Liver (tissue), 9 donors: Measurements from ENCODE around the gene FBLN1. TPM values are rescaled to one million over a fixed set of nuclear protein-coding genes. Genes with fewer than 3 reads are reported as not detected.

Experiments used
- DNase-seq: peaks from one replicate; pipeline ENCODE4 v3.0.0-alpha.2; 2017; ENCODE audit warnings: low spot score
- H3K27ac ChIP-seq, 2 donors: one replicate each; pipeline ENCODE4 v1.7.0; 2013; ENCODE audit warnings: inconsistent platforms in 2 of 2, low read length in 2 of 2, control low read depth in 1 of 2, low read depth in 1 of 2, mild to moderate bottlenecking in 1 of 2
- H3K27me3 ChIP-seq, 4 donors: one replicate each; pipeline versions ENCODE4 v1.6.1 to v1.7.0; 2013; ENCODE audit warnings: low read length in 3 of 4, inconsistent platforms in 1 of 4, mild to moderate bottlenecking in 1 of 4, moderate library complexity in 1 of 4; ENCODE audit not compliant: control insufficient read depth in 4 of 4, insufficient read depth in 4 of 4
- H3K36me3 ChIP-seq, 4 donors: one replicate each; pipeline versions ENCODE4 v1.6.1 to v1.7.0; 2013; ENCODE audit warnings: low read length in 3 of 4, mild to moderate bottlenecking in 3 of 4, low read depth in 1 of 4, moderate library complexity in 1 of 4; ENCODE audit not compliant: control insufficient read depth in 4 of 4, insufficient read depth in 3 of 4
- H3K4me1 ChIP-seq, 4 donors: one replicate each; pipeline versions ENCODE4 v1.6.1 to v1.7.0; 2013; ENCODE audit warnings: low read length in 3 of 4, mild to moderate bottlenecking in 3 of 4, moderate library complexity in 1 of 4; ENCODE audit not compliant: control insufficient read depth in 4 of 4, insufficient read depth in 4 of 4
- H3K4me3 ChIP-seq, 3 donors: one replicate each; pipeline versions ENCODE4 v1.6.1 to v1.7.0; 2013; ENCODE audit warnings: low read length in 3 of 3, control low read depth in 1 of 3, low read depth in 1 of 3, mild to moderate bottlenecking in 1 of 3
- H3K9ac ChIP-seq, 2 donors: one replicate each; pipeline ENCODE4 v1.7.0; 2013; ENCODE audit warnings: low read length in 2 of 2, mild to moderate bottlenecking in 2 of 2, moderate library complexity in 2 of 2, control low read depth in 1 of 2, low read depth in 1 of 2
- H3K9me3 ChIP-seq, 4 donors: one replicate each; pipeline versions ENCODE4 v1.6.1 to v1.7.0; 2013; ENCODE audit warnings: low read length in 3 of 4; ENCODE audit not compliant: control insufficient read depth in 4 of 4
- EGR1 ChIP-seq, 2 donors: IDR thresholded peaks; 2 replicates each; pipeline ENCODE4 v1.6.1; 2016 to 2018; ENCODE audit warnings: antibody characterized with exemption in 2 of 2, low read depth in 2 of 2
- FOXA1 ChIP-seq: IDR thresholded peaks from 2 replicates; pipeline ENCODE4 v1.6.1; 2016; ENCODE audit warnings: antibody characterized with exemption
- FOXA2 ChIP-seq: IDR thresholded peaks from 2 replicates; pipeline ENCODE4 v1.6.1; 2016; ENCODE audit warnings: antibody characterized with exemption
- GABPA ChIP-seq, 2 donors: IDR thresholded peaks in 1 of 2; conservative IDR thresholded peaks in 1 of 2; 2 replicates each; pipeline ENCODE4 v1.6.1; 2016; ENCODE audit warnings: antibody characterized with exemption in 2 of 2, mild to moderate bottlenecking in 1 of 2, moderate library complexity in 1 of 2
- HNF4A ChIP-seq, 2 donors: conservative IDR thresholded peaks; 2 replicates each; pipeline ENCODE4 v1.6.1; 2016; ENCODE audit warnings: antibody characterized with exemption in 2 of 2, mild to moderate bottlenecking in 2 of 2
- HNF4G ChIP-seq: IDR thresholded peaks from 2 replicates; pipeline ENCODE4 v1.6.1; 2016; ENCODE audit warnings: antibody characterized with exemption
- JUND ChIP-seq, 2 donors: IDR thresholded peaks; 2 replicates each; pipeline ENCODE4 v1.6.1; 2016; ENCODE audit warnings: antibody characterized with exemption in 2 of 2
- RAD21 ChIP-seq, 2 donors: IDR thresholded peaks; 2 replicates each; pipeline ENCODE4 v1.6.1; 2016; ENCODE audit warnings: antibody characterized with exemption in 2 of 2, mild to moderate bottlenecking in 2 of 2
- RXRA ChIP-seq, 2 donors: IDR thresholded peaks; 2 replicates each; pipeline ENCODE4 v1.6.1; 2017 to 2018; ENCODE audit warnings: antibody characterized with exemption in 2 of 2, mild to moderate bottlenecking in 1 of 2
- SP1 ChIP-seq: IDR thresholded peaks from 2 replicates; pipeline ENCODE4 v1.6.1; 2018; ENCODE audit warnings: antibody characterized with exemption, mild to moderate bottlenecking
- TAF1 ChIP-seq: conservative IDR thresholded peaks from 2 replicates; pipeline ENCODE4 v1.6.1; 2016; ENCODE audit warnings: antibody characterized with exemption, mild to moderate bottlenecking
- YY1 ChIP-seq: IDR thresholded peaks from 2 replicates; pipeline ENCODE4 v1.6.1; 2016; ENCODE audit warnings: antibody characterized with exemption, mild to moderate bottlenecking
- WGBS: extraction: QIAGEN DNeasy Blood & Tissue Kit; methylation state at CpG from one replicate; pipeline ENCODE4 v1.1.7; 2013; 5-methylcytosine and 5-hydroxymethylcytosine counted together
- polyA plus RNA-seq, 2 donors: library from polyadenylated mRNA; stranded (reverse) in 1 of 2; unstranded in 1 of 2; fragments of 200-250 nt in 1 of 2; fragments of >200 nt in 1 of 2; fragmentation: Nextera tagmentation in 1 of 2; extraction: Ambion mirVana in 1 of 2; gene quantifications; one replicate each; pipeline versions ENCODE4 v1.2.1 to v1.2.3, GENCODE V29; 2013 to 2015
- total RNA-seq, 2 donors: library from RNA; depleted of rRNA; stranded (reverse); fragments of >200 nt; gene quantifications; one replicate each; pipeline ENCODE4 v1.2.3, GENCODE V29; 2014
- TF ChIP-seq, protein P1 (sequence below): IDR thresholded peaks from 2 replicates; pipeline ENCODE4 v1.6.1; 2016; ENCODE audit warnings: antibody characterized with exemption
- TF ChIP-seq, protein P2 (sequence below): IDR thresholded peaks from 2 replicates; pipeline ENCODE4 v1.6.1; 2016; ENCODE audit warnings: antibody characterized with exemption
- TF ChIP-seq, protein P3 (sequence below): fragments of 150-350 bp; IDR thresholded peaks from 2 replicates; pipeline ENCODE4 v1.5.1; 2017; ENCODE audit warnings: improper control_type of control experiment, low read depth, low read length; ENCODE audit not compliant: missing input control
- TF ChIP-seq, protein P4 (sequence below): IDR thresholded peaks from 2 replicates; pipeline ENCODE4 v1.6.1; 2016; ENCODE audit warnings: antibody characterized with exemption
- donor health status: healthy.
- donor health status: healthy.
- donor health status: healthy.
- donor health status: healthy.
- donor health status: healthy.

The FBLN1 gene
- total and polyA plus RNA-seq, 4 donors = 2.2 to 9.3 (median 6.3) TPM

DNA sequence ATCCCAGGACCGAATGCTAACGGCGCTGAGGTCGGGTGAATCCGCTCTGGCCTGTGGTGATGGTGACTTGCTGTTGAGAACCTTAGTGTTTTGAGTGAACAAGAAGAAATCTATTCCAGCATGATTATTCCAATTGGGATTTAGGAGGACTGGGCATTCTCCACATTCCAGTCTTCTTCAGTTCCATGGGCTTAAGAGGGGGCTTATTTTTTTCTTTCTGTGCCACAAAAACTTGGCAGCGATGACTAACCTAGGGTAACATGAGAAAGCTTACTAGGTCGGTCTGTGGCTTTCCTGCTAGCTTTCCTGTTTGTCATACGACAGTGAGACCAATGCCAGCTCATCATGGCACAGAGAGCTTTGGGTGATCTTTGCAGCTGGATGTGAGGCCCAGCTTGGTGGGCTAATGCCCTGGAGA lies 106.1 kb downstream of the FBLN1 start:
- TF ChIP-seq TAF1 (no peak), RXRA (IDR thresholded peaks at IDR 0.05) (no peak), SP1 (no peak), YY1 (no peak), HNF4G (no peak), RAD21 (IDR thresholded peaks at IDR 0.05) (no peak), FOXA2 (no peak), FOXA1 (no peak), HNF4A (conservative IDR thresholded peaks at IDR 0.05) (no peak)
- TF ChIP-seq, protein P1, sequence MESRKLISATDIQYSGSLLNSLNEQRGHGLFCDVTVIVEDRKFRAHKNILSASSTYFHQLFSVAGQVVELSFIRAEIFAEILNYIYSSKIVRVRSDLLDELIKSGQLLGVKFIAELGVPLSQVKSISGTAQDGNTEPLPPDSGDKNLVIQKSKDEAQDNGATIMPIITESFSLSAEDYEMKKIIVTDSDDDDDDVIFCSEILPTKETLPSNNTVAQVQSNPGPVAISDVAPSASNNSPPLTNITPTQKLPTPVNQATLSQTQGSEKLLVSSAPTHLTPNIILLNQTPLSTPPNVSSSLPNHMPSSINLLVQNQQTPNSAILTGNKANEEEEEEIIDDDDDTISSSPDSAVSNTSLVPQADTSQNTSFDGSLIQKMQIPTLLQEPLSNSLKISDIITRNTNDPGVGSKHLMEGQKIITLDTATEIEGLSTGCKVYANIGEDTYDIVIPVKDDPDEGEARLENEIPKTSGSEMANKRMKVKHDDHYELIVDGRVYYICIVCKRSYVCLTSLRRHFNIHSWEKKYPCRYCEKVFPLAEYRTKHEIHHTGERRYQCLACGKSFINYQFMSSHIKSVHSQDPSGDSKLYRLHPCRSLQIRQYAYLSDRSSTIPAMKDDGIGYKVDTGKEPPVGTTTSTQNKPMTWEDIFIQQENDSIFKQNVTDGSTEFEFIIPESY = no peak
- TF ChIP-seq, protein P2, sequence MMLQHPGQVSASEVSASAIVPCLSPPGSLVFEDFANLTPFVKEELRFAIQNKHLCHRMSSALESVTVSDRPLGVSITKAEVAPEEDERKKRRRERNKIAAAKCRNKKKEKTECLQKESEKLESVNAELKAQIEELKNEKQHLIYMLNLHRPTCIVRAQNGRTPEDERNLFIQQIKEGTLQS = no peak
- TF ChIP-seq, protein P3, sequence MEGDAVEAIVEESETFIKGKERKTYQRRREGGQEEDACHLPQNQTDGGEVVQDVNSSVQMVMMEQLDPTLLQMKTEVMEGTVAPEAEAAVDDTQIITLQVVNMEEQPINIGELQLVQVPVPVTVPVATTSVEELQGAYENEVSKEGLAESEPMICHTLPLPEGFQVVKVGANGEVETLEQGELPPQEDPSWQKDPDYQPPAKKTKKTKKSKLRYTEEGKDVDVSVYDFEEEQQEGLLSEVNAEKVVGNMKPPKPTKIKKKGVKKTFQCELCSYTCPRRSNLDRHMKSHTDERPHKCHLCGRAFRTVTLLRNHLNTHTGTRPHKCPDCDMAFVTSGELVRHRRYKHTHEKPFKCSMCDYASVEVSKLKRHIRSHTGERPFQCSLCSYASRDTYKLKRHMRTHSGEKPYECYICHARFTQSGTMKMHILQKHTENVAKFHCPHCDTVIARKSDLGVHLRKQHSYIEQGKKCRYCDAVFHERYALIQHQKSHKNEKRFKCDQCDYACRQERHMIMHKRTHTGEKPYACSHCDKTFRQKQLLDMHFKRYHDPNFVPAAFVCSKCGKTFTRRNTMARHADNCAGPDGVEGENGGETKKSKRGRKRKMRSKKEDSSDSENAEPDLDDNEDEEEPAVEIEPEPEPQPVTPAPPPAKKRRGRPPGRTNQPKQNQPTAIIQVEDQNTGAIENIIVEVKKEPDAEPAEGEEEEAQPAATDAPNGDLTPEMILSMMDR = no peak
- TF ChIP-seq, protein P4, sequence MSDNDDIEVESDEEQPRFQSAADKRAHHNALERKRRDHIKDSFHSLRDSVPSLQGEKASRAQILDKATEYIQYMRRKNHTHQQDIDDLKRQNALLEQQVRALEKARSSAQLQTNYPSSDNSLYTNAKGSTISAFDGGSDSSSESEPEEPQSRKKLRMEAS = no peak
- no peak overlapping the region for H3K4me3 ChIP-seq
- 74% methylated on average over 8 of the region's 8 CpGs for WGBS
- no peak overlapping the region for H3K27ac ChIP-seq
- no peak for DNase-seq
- H3K9ac ChIP-seq = no peak overlapping the region
- H3K4me1 ChIP-seq = no peaks in the 10 kb centered on the region
- H3K36me3 ChIP-seq = no peaks in the 10 kb centered on the region
- H3K27me3 ChIP-seq = no peaks in the 10 kb centered on the region
- no peaks in the 10 kb centered on the region for H3K9me3 ChIP-seq

GRCh38 chr22:45612451-45612901 lies 109.8 kb downstream of the FBLN1 start:
- Histone ChIP-seq H3K27ac (no peak overlapping the region), H3K9me3 (peaks cover 0 to 3% (median 1%) of the 10 kb centered on the region in 4 donors), H3K36me3 (no peaks in the 10 kb centered on the region), H3K4me3 (no peak overlapping the region), H3K9ac (no peak overlapping the region), H3K27me3 (peaks cover 0 to 2% (median 0%) of the 10 kb centered on the region in 4 donors), H3K4me1 (no peaks in the 10 kb centered on the region)
- TF ChIP-seq FOXA1 (no peak), TAF1 (no peak), GABPA (IDR thresholded peaks at IDR 0.05 in 1 of 2, conservative IDR thresholded peaks at IDR 0.05 in 1 of 2) (no peak), RXRA (IDR thresholded peaks at IDR 0.05) (no peak), EGR1 (IDR thresholded peaks at IDR 0.05; ENCODE audit: low read depth in 2 of 2) (no peak), HNF4G (no peak)
- no peak for DNase-seq
- 79% methylated on average over 15 of the region's 15 CpGs for WGBS

- no peak overlapping the region for H3K4me3 ChIP-seq
- H3K36me3 ChIP-seq = no peaks in the 10 kb centered on the region
- no peaks in the 10 kb centered on the region for H3K4me1 ChIP-seq
- DNase-seq = no peak
- H3K27me3 ChIP-seq = peaks cover 0 to 2% (median 0%) of the 10 kb centered on the region in 4 donors
- no peak overlapping the region for H3K9ac ChIP-seq
- H3K9me3 ChIP-seq = peaks cover 0 to 3% (median 1%) of the 10 kb centered on the region in 4 donors
- no peak overlapping the region for H3K27ac ChIP-seq
- 83% methylated on average over 15 of the region's 15 CpGs for WGBS
- TF ChIP-seq SP1 (no peak), YY1 (no peak), JUND (IDR thresholded peaks at IDR 0.05) (no peak), FOXA2 (no peak), GABPA (IDR thresholded peaks at IDR 0.05 in 1 of 2, conservative IDR thresholded peaks at IDR 0.05 in 1 of 2) (no peak), RXRA (IDR thresholded peaks at IDR 0.05) (no peak)
- TF ChIP-seq, protein P2 = no peak
- TF ChIP-seq, protein P3 = no peak
- TF ChIP-seq, protein P4 = no peak
Measured at GRCh38 chr22:45612940-45613339, 110.3 kb downstream of the FBLN1 start.
